Measurements from ENCODE around the gene BNIP3. TPM values are rescaled to one million over a fixed set of nuclear protein-coding genes. Genes with fewer than 3 reads are reported as not detected.

BNIP3 gene
- total RNA-seq, 2 experiments from 2014 or later, result 55.5 to 55.9 TPM

GRCh38 chr10:132016514-132016913 is 34.8 kb upstream of the BNIP3 start:
- CTCF ChIA-PET, result no interaction called here
- Mint-ChIP-seq H3K27me3 (ENCODE audit: low read depth) (no peaks in the 10 kb centered on the region), H3K36me3 (ENCODE audit: low read depth) (no peaks in the 10 kb centered on the region), H3K4me1 (ENCODE audit: low read depth) (no peaks in the 10 kb centered on the region), H3K27ac (no peak overlapping the region), H3K4me3 (no peak overlapping the region), H3K9me3 (no peaks in the 10 kb centered on the region)
- no peak for DNase-seq
- intact Hi-C loops (cut with micrococcal nuclease), result no loop called here

GRCh38 chr10:132011445-132011844 is 29.7 kb upstream of the BNIP3 start:
- DNase-seq, result no peak
- CTCF ChIA-PET, result interaction anchor here (2.4 kb wide), 1 partner anchor 11 kb away, joined by 9 read pairs; no protein-coding TSS in a partner anchor
- no peaks in the 10 kb centered on the region for H3K9me3 Mint-ChIP-seq
- peaks cover 4% of the 10 kb centered on the region for H3K4me1 Mint-ChIP-seq (ENCODE audit: low read depth)
- intact Hi-C loops (cut with micrococcal nuclease), result no loop called here
- H3K27ac Mint-ChIP-seq, result no peak overlapping the region
- H3K27me3 Mint-ChIP-seq (ENCODE audit: low read depth), result no peaks in the 10 kb centered on the region
- no peak overlapping the region for H3K4me3 Mint-ChIP-seq
- H3K36me3 Mint-ChIP-seq (ENCODE audit: low read depth), result no peaks in the 10 kb centered on the region

- intact Hi-C loops (cut with micrococcal nuclease), result no loop called here
- DNase-seq, result no peak
- Mint-ChIP-seq H3K9me3 (no peaks in the 10 kb centered on the region), H3K27ac (no peak overlapping the region), H3K36me3 (ENCODE audit: low read depth) (no peaks in the 10 kb centered on the region), H3K27me3 (ENCODE audit: low read depth) (no peaks in the 10 kb centered on the region), H3K4me1 (ENCODE audit: low read depth) (peaks cover 6% of the 10 kb centered on the region), H3K4me3 (no peak overlapping the region)
- CTCF ChIA-PET, result interaction anchor here (2.4 kb wide), 1 partner anchor 12 kb away, joined by 9 read pairs; no protein-coding TSS in a partner anchor
These were observed 29.3 kb upstream of the BNIP3 start for GRCh38 chr10:132011024-132011423.

- intact Hi-C loops (cut with micrococcal nuclease), result no loop called here
- no peak overlapping the region for H3K27ac Mint-ChIP-seq
- CTCF ChIA-PET, result interaction anchor here (2.4 kb wide), 1 partner anchor 12 kb away, joined by 9 read pairs; no protein-coding TSS in a partner anchor
- H3K27me3 Mint-ChIP-seq (ENCODE audit: low read depth), result no peaks in the 10 kb centered on the region
- no peaks in the 10 kb centered on the region for H3K36me3 Mint-ChIP-seq (ENCODE audit: low read depth)
- no peaks in the 10 kb centered on the region for H3K9me3 Mint-ChIP-seq
- no peak for DNase-seq
- H3K4me3 Mint-ChIP-seq, result no peak overlapping the region
- H3K4me1 Mint-ChIP-seq (ENCODE audit: low read depth), result peaks cover 6% of the 10 kb centered on the region
These were observed 28.8 kb upstream of the BNIP3 start for GRCh38 chr10:132010483-132010882.

GRCh38 chr10:132009575-132009974 is 27.9 kb upstream of the BNIP3 start:
- intact Hi-C loops (cut with micrococcal nuclease), result no loop called here
- CTCF ChIA-PET, result interaction anchor here (2.4 kb wide), 1 partner anchor 13 kb away, joined by 9 read pairs; no protein-coding TSS in a partner anchor
- Mint-ChIP-seq H3K27me3 (ENCODE audit: low read depth) (no peaks in the 10 kb centered on the region), H3K9me3 (no peaks in the 10 kb centered on the region), H3K36me3 (ENCODE audit: low read depth) (peaks cover 1% of the 10 kb centered on the region), H3K4me1 (ENCODE audit: low read depth) (peaks cover 10% of the 10 kb centered on the region), H3K27ac (no peak overlapping the region), H3K4me3 (no peak overlapping the region)
- no peak for DNase-seq

GRCh38 chr10:132007681-132008080 is 26.0 kb upstream of the BNIP3 start:
- CTCF ChIA-PET, result no interaction called here
- peaks cover 10% of the 10 kb centered on the region for H3K4me1 Mint-ChIP-seq (ENCODE audit: low read depth)
- no peaks in the 10 kb centered on the region for H3K9me3 Mint-ChIP-seq
- H3K36me3 Mint-ChIP-seq (ENCODE audit: low read depth), result peaks cover 1% of the 10 kb centered on the region
- intact Hi-C loops (cut with micrococcal nuclease), result no loop called here
- no peaks in the 10 kb centered on the region for H3K27me3 Mint-ChIP-seq (ENCODE audit: low read depth)
- no peak overlapping the region for H3K4me3 Mint-ChIP-seq
- H3K27ac Mint-ChIP-seq, result no peak overlapping the region
- DNase-seq, result no peak

- intact Hi-C loops (cut with micrococcal nuclease), result no loop called here
- H3K4me1 Mint-ChIP-seq (ENCODE audit: low read depth), result peaks cover 10% of the 10 kb centered on the region
- no peak overlapping the region for H3K27ac Mint-ChIP-seq
- DNase-seq, result no peak
- H3K9me3 Mint-ChIP-seq, result no peaks in the 10 kb centered on the region
- CTCF ChIA-PET, result no interaction called here
- no peak overlapping the region for H3K4me3 Mint-ChIP-seq
- H3K27me3 Mint-ChIP-seq (ENCODE audit: low read depth), result no peaks in the 10 kb centered on the region
- peaks cover 1% of the 10 kb centered on the region for H3K36me3 Mint-ChIP-seq (ENCODE audit: low read depth)
These were observed 25.2 kb upstream of the BNIP3 start for GRCh38 chr10:132006966-132007365.

- peak; percentile 15 for DNase-seq
- intact Hi-C loops (cut with micrococcal nuclease), result no loop called here
- Mint-ChIP-seq H3K36me3 (ENCODE audit: low read depth) (peaks cover 1% of the 10 kb centered on the region), H3K4me1 (ENCODE audit: low read depth) (peaks cover 10% of the 10 kb centered on the region), H3K27me3 (ENCODE audit: low read depth) (no peaks in the 10 kb centered on the region), H3K9me3 (no peaks in the 10 kb centered on the region), H3K4me3 (no peak overlapping the region), H3K27ac (no peak overlapping the region)
- CTCF ChIA-PET, result no interaction called here
These were observed 23.4 kb upstream of the BNIP3 start for GRCh38 chr10:132005147-132005546.

GRCh38 chr10:132004052-132004451 is 22.3 kb upstream of the BNIP3 start:
- H3K4me1 Mint-ChIP-seq (ENCODE audit: low read depth), result peaks cover 10% of the 10 kb centered on the region
- CTCF ChIA-PET, result no interaction called here
- intact Hi-C loops (cut with micrococcal nuclease), result no loop called here

GRCh38 chr10:132003282-132003924 is 21.7 kb upstream of the BNIP3 start:
- intact Hi-C loops (cut with micrococcal nuclease), result no loop called here
- H3K4me1 Mint-ChIP-seq (ENCODE audit: low read depth), result peaks cover 10% of the 10 kb centered on the region
- no peaks in the 10 kb centered on the region for H3K27me3 Mint-ChIP-seq (ENCODE audit: low read depth)
- no peak for DNase-seq
- no peak overlapping the region for H3K4me3 Mint-ChIP-seq
- H3K36me3 Mint-ChIP-seq (ENCODE audit: low read depth), result peaks cover 1% of the 10 kb centered on the region
- H3K9me3 Mint-ChIP-seq, result no peaks in the 10 kb centered on the region
- CTCF ChIA-PET, result interaction anchor here (1.2 kb wide), 1 partner anchor 19 kb away, joined by 3 read pairs; no protein-coding TSS in a partner anchor
- no peak overlapping the region for H3K27ac Mint-ChIP-seq

More at GRCh38 chr10:132004052-132004451, 22.3 kb upstream of the BNIP3 start:
- Mint-ChIP-seq H3K27ac (no peak overlapping the region), H3K27me3 (ENCODE audit: low read depth) (no peaks in the 10 kb centered on the region), H3K4me3 (no peak overlapping the region), H3K36me3 (ENCODE audit: low read depth) (peaks cover 1% of the 10 kb centered on the region), H3K9me3 (no peaks in the 10 kb centered on the region)
- DNase-seq, result no peak

GRCh38 chr10:132002004-132002403 is 20.3 kb upstream of the BNIP3 start:
- Mint-ChIP-seq H3K27me3 (ENCODE audit: low read depth) (no peaks in the 10 kb centered on the region), H3K9me3 (no peaks in the 10 kb centered on the region), H3K36me3 (ENCODE audit: low read depth) (peaks cover 1% of the 10 kb centered on the region), H3K4me3 (no peak overlapping the region), H3K27ac (no peak overlapping the region), H3K4me1 (ENCODE audit: low read depth) (peaks cover 7% of the 10 kb centered on the region)
- no peak for DNase-seq
- CTCF ChIA-PET, result interaction anchor here (4.3 kb wide), 1 partner anchor 21 kb away, joined by 20 read pairs; no protein-coding TSS in a partner anchor
- intact Hi-C loops (cut with micrococcal nuclease), result no loop called here

- intact Hi-C loops (cut with micrococcal nuclease), result no loop called here
- CTCF ChIA-PET, result interaction anchor here (2.5 to 4.3 kb wide), 2 partner anchors 21 to 115 kb away, joined by 6 to 20 read pairs; no protein-coding TSS in a partner anchor
- Mint-ChIP-seq H3K4me1 (ENCODE audit: low read depth) (peaks cover 5% of the 10 kb centered on the region), H3K27ac (no peak overlapping the region), H3K36me3 (ENCODE audit: low read depth) (peaks cover 1% of the 10 kb centered on the region), H3K27me3 (ENCODE audit: low read depth) (no peaks in the 10 kb centered on the region), H3K4me3 (no peak overlapping the region), H3K9me3 (no peaks in the 10 kb centered on the region)
- peak; percentile 20 for DNase-seq
These were observed 19.7 kb upstream of the BNIP3 start for GRCh38 chr10:132001238-132001972.

All from activated naive CD4-positive, alpha-beta T cell treated with anti-CD3 and anti-CD28 coated beads for 36 hours (primary cell).